ENCODE data around the gene PRMT3.

- no peak for TF ChIP-seq CTCF (IDR thresholded peaks at IDR 0.05)
- no peak for TF ChIP-seq POLR2A (IDR thresholded peaks at IDR 0.05)
Measured at GRCh38 chr11:20373147-20373546, 14.4 kb upstream of the PRMT3 start.
